ENCODE data around the gene LYG2.
"Not testable (repeated sequence)": the region's sequence is repeated elsewhere in the genome, so short reads cannot be mapped to it uniquely, and the experiment has no call there.

The LYG2 gene

DNA sequence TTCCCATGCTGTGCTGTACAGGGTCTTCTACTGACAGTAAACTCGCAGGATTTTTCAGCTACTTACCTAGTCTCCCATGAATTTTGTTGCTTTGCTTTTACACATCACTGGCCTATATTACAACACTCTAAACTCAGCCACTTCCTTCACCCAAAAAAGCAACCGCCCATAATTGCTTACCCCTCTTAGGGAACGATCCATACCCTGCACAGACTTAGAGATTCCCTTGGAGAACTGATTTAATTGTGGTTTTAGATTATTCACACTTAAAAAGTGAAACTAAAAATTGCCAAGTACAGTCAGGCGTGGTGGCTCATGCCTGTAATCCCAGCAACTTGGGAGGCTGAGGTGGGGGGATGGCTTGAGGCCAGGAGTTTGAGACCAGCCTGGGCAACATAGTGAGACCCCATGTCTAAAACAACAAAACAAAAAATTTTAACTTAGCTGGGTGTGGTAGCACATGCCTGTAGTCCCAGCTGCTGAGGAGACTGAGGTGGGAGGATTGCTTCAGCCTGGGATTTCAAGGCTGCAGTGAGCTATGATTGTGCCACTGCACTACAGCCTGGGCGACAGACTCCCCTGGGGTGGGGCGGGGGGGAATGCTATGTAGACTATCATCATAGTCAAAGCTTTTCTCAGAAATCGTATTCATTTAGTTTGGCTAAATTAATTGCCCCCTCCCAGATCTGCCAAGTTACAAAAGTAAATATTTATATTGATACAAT lies 55.2 kb downstream of the LYG2 start:
- DNase-seq (ENCODE audit: low read depth): no peak

DNA sequence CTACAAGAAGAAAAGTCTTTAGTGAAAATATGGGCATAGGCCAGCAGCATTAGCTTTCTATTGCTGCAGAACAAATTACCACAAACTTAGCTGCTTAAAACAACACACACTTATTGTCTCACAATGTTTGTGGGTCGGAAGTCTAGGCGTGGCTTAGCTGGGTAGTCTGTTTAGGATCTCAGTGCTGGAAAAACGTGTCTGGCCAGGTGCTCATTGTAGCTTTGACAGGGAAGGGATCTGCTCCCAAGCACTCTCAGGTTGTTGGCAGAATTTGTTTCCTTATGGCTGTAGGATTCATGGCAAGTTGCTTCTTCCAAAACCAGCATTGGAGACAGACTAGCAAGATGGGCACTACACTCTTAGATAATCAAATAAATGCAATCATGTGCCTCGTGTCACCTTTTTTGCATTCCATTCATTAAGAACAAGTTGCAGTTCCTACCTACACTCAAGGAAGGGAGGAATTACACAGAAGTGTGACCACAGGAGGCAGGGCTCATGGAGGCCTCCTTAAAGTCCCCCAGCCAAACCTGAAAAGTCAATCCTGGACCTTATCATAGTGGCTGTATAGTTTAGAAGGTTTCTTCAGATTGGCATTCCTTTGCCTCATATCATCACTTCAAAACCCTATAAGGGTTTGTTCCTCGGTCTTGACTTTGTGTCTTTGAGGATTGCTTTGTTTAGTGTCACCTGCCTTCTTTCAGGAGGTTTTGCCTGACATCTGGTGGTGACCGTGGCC lies 57.2 kb downstream of the LYG2 start:
- DNase-seq (ENCODE audit: low read depth): no peak

DNA sequence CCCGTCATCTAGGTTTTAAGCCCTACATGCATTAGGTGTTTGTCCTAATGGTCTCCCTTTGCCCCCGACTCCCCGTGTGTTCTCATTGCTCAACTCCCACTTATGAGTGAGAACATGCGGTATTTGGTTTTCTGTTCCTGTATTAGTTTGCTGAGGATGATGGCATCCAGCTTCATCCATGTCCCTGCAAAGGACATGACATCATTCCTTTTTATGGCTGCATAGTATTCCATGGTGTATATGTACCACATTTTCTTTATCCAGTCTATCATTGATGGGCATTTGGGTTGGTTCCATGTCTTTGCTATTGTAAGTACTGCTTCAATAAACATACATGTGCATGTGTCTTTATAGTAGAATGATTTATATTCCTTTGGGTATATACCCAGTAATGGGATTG lies 63.1 kb downstream of the LYG2 start:
- DNase-seq (ENCODE audit: low read depth): not testable (repeated sequence)

All from stromal cell of bone marrow (primary cell).